Activated CD4-positive, alpha-beta T cell treated with anti-CD3 and anti-CD28 coated beads for 24 hours (primary cell): ENCODE results near the gene LAMA5.

Source experiments
- DNase-seq, 2 donors: peaks; one replicate each; pipeline ENCODE4 v3.0.0-alpha.2; 2020; ENCODE audit warnings: low read depth in 2 of 2

Gene LAMA5

GRCh38 chr20:62330576-62331317 lies 36.4 kb downstream of the LAMA5 start:
- no peak for DNase-seq

GRCh38 chr20:62329389-62330377 lies 37.4 kb downstream of the LAMA5 start:
- DNase-seq = no peak

- no peak for DNase-seq
Observed at GRCh38 chr20:62328684-62329388, 38.3 kb downstream of the LAMA5 start.

GRCh38 chr20:62327726-62328495 lies 39.2 kb downstream of the LAMA5 start:
- no peak for DNase-seq

GRCh38 chr20:62326959-62327725 lies 40.0 kb downstream of the LAMA5 start:
- no peak for DNase-seq

- no peak for DNase-seq
Observed at GRCh38 chr20:62326559-62326958, 40.6 kb downstream of the LAMA5 start.

GRCh38 chr20:62325172-62325905 lies 41.8 kb downstream of the LAMA5 start:
- no peak for DNase-seq

GRCh38 chr20:62323980-62324906 lies 42.9 kb downstream of the LAMA5 start:
- DNase-seq = no peak

- no peak for DNase-seq
Observed at GRCh38 chr20:62323146-62323979, 43.7 kb downstream of the LAMA5 start.

- DNase-seq = no peak
Observed at GRCh38 chr20:62322492-62323041, 44.5 kb downstream of the LAMA5 start.

- DNase-seq = no peak
Observed at GRCh38 chr20:62321975-62322374, 45.1 kb downstream of the LAMA5 start.

- DNase-seq = no peak
Observed at GRCh38 chr20:62321521-62321948, 45.6 kb downstream of the LAMA5 start.

GRCh38 chr20:62320581-62321354 lies 46.3 kb downstream of the LAMA5 start:
- DNase-seq = no peak

GRCh38 chr20:62319346-62319909 lies 47.7 kb downstream of the LAMA5 start:
- no peak for DNase-seq

GRCh38 chr20:62318400-62319345 lies 48.4 kb downstream of the LAMA5 start:
- no peak for DNase-seq
